HG02884 (cell line): Measurements from ENCODE around the gene COL9A1.

Source experiments
- ATAC-seq: cut with Tn5 transposase; IDR thresholded peaks from one replicate; pipeline ENCODE4 v1.9.1; 2021; ENCODE audit warnings: mild to moderate bottlenecking, moderate library complexity; ENCODE audit not compliant: unreplicated experiment

COL9A1 gene

GRCh38 chr6:70176842-70177550 lies 125.9 kb downstream of the COL9A1 start:
- ATAC-seq, result no peak

GRCh38 chr6:70175770-70176169 lies 127.1 kb downstream of the COL9A1 start:
- ATAC-seq, result no peak

DNA sequence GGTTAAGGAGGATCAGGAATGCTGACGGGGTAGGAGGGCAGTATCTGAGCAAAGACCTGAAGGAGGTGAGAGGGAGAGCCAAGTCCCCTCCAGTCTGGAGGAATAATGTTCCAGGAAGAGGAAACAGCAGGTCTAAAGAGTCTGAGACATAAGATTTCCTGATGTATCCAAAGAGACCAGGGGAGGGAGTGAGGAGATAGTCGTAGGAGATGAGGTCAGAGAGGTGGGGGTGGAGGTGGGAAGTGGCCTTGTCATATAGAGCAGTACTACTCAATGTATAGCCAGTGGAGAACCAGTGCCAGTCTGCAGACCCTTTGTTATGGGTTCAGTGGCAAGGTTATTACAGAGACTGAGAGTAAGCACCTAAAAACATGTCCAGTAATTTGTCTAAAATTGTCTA lies 130.6 kb downstream of the COL9A1 start:
- ATAC-seq, result no peak

DNA sequence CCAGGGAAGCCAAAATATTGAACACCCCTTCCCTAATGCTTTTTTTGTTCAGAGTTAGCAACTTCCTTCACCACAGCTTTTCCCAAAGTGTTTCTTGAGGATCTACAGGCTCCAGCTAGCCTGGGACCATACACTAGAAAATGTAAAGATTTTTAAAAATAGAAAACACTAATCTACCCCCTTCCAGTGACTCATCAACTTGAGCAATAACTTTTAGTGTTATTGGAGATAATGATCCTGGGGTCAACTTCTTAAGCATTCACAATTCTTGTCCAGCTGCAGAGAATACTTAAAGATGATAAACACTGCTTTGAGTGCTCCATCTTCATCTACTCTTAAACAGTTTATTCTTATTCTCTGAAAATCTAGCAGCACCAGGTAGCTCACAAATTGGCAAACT lies 131.6 kb downstream of the COL9A1 start:
- ATAC-seq, result no peak

- ATAC-seq, result no peak
Observed at GRCh38 chr6:70168681-70169377, 134.1 kb downstream of the COL9A1 start.
